A549 treated with dexamethasone at 1 μM for 4 hours (cell line): ENCODE results near the gene RANBP6. TPM values are rescaled to one million over a fixed set of nuclear protein-coding genes. Genes with fewer than 3 reads are reported as not detected.

ENCODE experiments used
- total RNA-seq: library from RNA; stranded (reverse); fragments of 200-300 nt; extraction: Qiagen RNA extraction; gene quantifications from 5 replicates; pipeline ENCODE4 v1.2.3, GENCODE V29; 2022

RANBP6 gene
- 10.4 to 13.8 TPM (median 13.0 TPM) in 5 replicates for total RNA-seq

DNA sequence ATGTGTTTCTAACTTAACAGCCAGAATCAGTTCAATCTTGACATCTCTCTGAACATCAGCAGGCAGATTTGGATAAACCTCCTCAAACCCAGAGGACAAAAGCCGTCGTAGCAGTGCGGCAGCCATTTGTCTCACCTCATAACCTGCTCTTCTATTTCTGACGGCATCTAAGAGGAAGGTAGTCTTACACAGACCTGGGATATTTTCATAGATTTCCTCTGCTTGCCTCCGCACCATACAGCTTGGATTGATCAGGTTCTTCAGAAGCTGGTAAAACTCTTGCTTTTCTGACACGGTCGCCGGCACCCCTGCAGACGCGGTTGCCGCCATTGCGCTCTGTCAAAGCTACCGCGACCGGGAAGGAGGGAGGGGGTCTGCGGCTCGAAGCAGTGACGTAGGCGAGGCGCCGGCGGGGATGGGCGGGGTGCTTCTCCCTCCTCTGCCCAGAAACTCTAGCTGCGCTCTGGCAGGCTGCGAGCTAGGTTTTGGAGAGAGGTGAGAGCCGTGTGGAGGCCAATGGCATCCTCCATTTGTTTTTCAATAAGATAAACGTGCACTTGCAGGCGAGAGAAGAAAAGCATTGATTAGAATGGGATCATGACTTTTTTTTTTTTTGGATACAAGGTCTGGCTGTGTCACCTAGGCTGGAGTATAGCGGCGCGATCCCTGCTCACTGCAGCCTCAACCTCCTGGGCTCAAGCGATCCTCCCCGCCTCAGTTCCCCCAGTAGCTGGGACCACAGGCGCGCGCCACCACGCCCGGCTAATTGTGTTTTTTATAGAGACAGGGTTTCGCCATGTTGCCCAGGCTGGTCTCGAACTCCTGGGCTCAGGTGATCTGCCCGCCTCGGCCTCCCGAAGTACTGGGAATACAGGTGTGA lies at the start of gene RANBP6:
Gene RANBP6 (minus strand): TSS at position 347 of the 880 bp plus-strand sequence. CDS start 17 bp downstream, at position 330.

Other genes with a start within 250 kb of the RANBP6 start
- gene ERMP1, start 182.5 kb downstream of the RANBP6 start, total RNA-seq, result 15.5 to 22.0 TPM (median 19.2 TPM) in 5 replicates
- not detected in 5 replicates for gene MLANA, start 124.7 kb downstream of the RANBP6 start, total RNA-seq
- gene IL33, start 200.2 kb upstream of the RANBP6 start, total RNA-seq, result 0.11 to 0.48 TPM (median 0.27 TPM) in 5 replicates